Measurements from ENCODE around the gene PDE6C. TPM values are rescaled to one million over a fixed set of nuclear protein-coding genes. Genes with fewer than 3 reads are reported as not detected.
A peak's percentile ranks its signal among the peaks of the same experiment; 100 is the strongest.
"Not testable (repeated sequence)": the region's sequence is repeated elsewhere in the genome, so short reads cannot be mapped to it uniquely, and the experiment has no call there.

Gene PDE6C
- polyA plus RNA-seq, 4 donors = 0.13 to 2.8 (median 0.69) TPM

DNA sequence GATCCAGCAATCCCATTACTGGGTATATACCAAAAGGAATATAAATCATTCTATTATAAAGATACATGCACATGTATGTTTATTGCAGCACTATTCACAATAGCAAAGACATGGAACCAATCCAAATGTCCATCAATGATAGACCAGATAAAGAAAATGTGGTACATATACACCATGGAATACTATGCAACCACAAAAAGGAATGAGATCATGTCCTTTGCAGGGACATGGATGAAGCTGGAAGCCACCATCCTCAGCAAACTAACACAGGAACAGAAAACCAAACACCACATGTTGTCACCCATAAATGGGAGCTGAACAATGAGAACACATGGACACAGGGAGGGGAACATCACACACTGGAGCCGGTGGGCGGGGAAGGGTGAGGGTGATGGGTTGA lies 84.2 kb downstream of the PDE6C start:
- DNase-seq (ENCODE audit: low read depth in 4 of 4, low spot score in 2 of 4) = not testable (repeated sequence)

DNA sequence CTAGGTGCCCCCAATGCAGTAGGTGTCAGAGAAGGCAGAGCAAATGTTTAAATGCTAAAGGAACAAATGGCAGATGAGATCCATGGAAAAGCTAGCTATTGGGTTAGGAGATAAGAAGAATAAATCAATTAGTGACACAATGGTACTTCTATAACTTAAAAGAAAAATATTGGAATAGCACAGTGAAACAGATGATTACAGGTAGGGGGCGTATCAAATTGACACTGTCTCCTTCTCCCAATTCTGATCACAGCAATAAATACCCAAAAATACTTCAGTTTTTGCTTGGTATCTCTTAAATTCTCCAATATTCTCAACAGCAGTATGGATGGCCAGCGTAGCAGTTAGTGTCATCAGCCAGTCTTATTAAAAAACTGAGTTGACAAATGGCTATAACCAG lies 84.9 kb downstream of the PDE6C start:
- no peak for DNase-seq (ENCODE audit: low read depth in 4 of 4, low spot score in 2 of 4)

DNA sequence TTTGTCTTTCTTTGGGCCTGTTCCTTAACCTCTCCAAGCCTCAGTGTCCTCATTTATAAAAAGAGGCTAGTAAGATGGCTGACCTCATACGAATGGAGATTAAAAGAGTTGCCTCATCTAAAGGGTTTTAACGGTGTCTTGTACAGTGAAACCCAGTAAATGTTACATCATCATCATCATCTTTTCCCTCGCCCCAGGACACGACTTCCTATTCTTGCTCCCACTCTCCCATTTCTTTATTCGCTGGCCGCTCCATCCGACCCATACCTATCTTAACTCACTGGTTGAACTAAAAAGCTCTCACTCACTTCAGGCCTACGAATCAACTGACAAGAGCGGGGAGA lies 89.5 kb downstream of the PDE6C start:
- peak in 1 of 4 donors; percentile 21 for DNase-seq (ENCODE audit: low read depth in 4 of 4, low spot score in 2 of 4)

DNA sequence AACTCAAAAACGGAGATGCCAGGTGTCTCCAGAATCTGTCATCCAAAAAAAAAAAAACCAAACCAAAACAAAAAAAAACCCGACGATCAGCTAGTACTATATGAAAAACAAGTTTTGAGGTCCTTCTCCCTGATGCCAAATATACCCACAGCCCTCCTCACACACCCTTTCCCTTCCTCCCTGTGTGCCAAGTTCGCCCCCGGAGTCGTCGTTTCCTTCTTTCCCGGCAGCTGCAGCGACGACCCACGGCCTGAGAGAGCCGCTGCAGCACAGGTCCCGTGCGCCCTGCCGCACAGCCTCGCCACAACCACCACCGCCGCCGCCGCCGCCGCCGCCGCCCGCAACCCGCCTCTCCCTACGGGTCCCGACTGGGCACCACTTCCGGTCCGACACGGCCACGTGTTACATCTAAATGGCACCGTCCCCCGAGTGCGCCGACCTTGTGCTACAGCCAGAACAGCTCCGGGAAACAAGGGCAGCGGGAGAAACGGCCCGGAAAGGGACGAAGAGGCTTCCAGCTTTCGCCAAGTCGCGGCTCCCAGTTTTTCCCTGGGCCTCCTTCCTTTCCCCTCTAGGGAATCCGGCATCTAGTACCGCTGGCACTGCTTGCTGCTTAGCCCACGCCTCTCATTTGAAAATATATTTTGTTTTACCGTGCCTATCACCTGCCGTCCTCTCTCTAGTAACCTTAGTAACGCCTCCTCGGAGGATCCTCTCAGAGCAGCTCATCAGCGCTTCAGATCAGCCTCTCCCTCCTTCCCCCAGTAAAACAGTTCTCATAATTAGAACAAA lies 90.1 kb downstream of the PDE6C start, which contains the start of gene FRA10AC1:
TSS of gene FRA10AC1 (minus strand) at position 383 of the 792 bp plus-strand sequence. CDS start 2,486 bp downstream, outside the sequence.
- peak; percentile 84 to 89 (median 86) for DNase-seq (ENCODE audit: low read depth in 4 of 4, low spot score in 2 of 4)

DNA sequence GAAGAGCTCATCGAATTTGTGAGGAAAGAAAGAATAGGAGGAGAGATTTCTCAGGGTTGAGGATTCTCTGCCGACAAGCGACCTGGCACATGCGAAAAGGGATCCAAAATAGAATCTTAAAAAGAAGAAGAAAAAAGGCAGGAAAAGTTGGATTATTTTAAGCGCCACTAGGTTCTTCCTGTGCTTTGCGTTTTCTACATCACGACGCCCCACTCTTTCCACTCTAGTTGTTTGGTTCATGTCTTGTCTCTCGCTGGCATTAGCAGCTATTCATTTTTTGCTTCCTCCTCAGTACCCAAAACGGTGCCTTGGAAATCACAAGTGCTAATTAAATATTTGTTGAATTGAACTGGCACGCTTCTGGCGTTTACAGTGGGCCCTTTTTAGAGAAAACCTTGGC lies 90.7 kb downstream of the PDE6C start:
- no peak for DNase-seq (ENCODE audit: low read depth in 4 of 4, low spot score in 2 of 4)

DNA sequence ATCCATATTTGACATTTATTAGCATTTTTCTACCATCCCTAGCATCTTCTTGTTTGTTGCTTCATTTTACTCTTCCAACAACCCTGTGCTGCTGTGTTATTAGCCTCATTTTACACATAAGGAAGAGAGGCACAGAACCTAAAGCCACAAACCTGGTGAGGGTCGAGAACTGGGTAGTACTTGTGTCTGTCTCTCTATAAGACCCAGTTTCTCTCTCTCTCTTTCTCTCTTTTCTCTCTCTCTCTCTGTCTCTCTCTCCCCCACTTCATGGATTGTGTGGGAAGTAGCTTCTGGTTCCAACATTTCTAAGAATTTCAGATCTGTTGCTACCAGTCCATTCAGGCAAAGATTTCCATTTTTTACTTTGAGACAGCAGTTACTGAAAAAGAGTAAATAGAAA lies 91.5 kb downstream of the PDE6C start:
- DNase-seq (ENCODE audit: low read depth in 4 of 4, low spot score in 2 of 4) = no peak

DNA sequence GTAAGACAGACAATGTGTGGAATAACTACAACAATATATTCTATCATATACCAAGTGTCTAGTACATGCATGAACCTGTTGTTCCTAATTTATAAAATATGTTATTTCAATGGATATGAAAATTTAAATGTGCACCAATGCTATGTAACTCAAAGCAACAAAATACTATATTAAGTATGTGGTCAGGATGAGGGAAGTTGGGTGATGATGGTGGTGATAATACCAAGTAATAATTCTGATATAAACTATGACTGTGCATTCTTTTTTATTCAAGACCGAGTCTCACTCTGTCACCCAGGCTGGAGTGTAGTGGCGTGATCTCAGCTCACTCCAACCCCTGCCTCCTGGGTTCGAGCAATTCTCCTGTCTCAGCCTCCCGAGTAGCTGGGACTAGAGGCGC lies 92.1 kb downstream of the PDE6C start:
- DNase-seq (ENCODE audit: low read depth in 4 of 4, low spot score in 2 of 4) = no peak

DNA sequence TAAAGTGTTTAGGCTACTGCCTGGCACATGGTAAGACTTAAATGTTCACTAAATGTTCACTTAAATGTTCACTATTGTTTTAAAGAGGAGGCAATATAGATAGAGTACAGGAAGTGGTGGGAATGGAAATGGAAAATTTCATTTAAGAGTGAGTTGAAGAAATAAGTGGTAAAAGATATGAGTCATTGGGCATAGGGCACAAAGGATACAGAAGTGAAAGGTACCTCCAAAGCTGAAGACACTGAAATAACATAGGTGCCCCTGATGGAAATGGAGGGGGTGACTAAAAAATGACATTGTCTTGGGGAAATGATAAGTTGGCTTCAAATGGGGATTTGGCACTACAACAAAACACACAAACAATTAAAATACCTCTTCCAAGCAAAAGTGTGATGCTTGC lies 95.3 kb downstream of the PDE6C start:
- no peak for DNase-seq (ENCODE audit: low read depth in 4 of 4, low spot score in 2 of 4)

DNA sequence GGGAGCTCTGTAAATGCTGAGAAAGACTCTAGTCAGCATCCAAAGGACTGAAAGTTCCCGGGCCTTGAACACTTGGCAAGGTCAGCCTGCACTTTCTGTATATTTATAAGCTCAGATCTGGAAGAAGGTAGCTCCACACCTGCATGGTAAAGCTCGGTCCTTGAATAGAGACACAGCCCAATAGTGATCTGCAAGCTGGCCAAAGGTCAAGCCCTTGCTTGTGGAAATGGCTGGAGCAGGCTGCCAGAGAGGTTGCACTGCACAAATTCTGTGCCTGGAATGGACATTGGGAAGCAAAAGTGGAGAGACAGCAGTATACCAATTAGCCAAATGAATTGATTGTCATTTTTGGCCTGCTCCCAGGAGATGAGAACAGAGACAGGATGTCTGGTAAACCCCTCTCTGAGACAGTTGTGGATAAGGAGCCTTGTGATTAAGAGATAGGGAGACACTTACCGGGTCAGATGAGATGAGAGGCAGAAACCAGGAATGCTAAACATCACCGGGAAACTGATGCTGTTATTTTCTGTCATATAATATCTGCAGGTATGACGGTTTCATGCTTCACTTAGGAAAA lies 98.1 kb downstream of the PDE6C start:
- DNase-seq (ENCODE audit: low read depth in 4 of 4, low spot score in 2 of 4) = no peak

DNA sequence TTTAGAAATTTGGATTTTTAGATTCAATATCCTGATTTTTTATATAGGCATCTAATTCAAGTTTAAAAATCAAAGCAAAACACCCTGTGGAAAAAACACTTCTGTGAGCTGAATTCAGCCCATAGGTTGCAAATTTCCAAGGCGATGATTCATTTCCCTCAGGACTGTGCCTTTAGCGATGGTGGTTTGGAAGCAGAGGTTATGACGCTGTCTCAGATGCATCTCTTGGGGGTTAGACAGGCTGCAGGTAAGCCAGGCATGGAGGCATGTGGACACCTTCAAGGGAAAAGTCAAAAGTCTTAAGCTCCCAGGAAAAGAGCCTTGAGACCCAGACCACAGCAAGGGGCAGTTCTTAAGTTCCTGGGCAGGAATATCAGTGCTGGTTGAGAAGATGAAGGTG lies 99.6 kb downstream of the PDE6C start:
- no peak for DNase-seq (ENCODE audit: low read depth in 4 of 4, low spot score in 2 of 4)

DNA sequence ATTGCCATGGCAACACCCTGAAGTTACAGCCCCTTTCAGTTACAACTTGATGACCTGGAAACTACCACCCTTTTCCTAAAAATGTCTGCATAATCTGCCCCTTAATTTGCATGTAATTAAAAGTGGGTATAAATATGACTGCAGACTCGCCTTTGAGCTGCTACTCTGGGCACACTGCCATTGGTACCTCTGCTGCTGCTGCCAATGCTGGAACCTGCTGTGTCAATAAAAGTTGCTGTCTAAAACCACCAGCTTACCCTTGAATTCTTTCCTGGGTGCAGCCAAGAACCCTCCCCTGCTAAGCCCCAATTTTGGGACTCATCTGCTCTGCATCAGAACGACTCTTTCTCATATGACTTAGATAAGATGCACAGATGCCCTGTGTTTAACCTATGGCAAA lies 100.3 kb downstream of the PDE6C start:
- no peak for DNase-seq (ENCODE audit: low read depth in 4 of 4, low spot score in 2 of 4)

DNA sequence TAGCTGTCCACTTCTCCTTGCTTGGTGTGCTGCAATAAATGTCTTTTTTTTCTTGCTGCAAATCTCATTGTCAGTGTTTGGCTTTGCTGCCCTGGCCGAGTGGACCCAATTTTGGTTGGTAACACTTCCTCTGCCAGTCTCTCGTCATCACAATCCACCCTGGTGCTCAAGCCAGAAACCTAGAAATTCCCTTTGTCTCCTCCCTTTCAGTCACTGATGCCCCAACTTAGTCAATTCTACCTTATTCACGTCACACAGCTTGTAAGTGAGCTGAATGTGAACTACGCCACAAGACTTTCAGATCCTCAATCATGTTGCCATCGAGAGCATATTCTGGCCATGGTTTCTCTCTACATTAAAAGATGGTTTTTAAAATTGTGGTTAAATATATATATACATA lies 103.0 kb downstream of the PDE6C start:
- no peak for DNase-seq (ENCODE audit: low read depth in 4 of 4, low spot score in 2 of 4)

Other genes with a start within 250 kb of the PDE6C start
- 10 to 100 TPM; 28.4 to 33.5 (median 32.9) TPM for gene MYOF, start 130.2 kb upstream of the PDE6C start, polyA plus RNA-seq (ENCODE audit: insufficient read length in 4 of 4)
- gene CEP55, start 115.9 kb upstream of the PDE6C start, polyA plus RNA-seq (ENCODE audit: insufficient read length in 4 of 4) = 10 to 100 TPM; 12.9 to 15.0 (median 14.5) TPM
- gene FFAR4, start 45.9 kb upstream of the PDE6C start, polyA plus RNA-seq (ENCODE audit: insufficient read length in 4 of 4) = under 1 TPM in 1 of 4 donors, not detected in 3; 0.05 TPM
- 10 to 100 TPM in 1 of 4 donors, under 1 TPM in 3; 0.28 to 18.8 (median 0.43) TPM for gene RBP4, start 11.3 kb upstream of the PDE6C start, polyA plus RNA-seq (ENCODE audit: insufficient read length in 4 of 4)
- gene FRA10AC1, start 90.1 kb downstream of the PDE6C start, polyA plus RNA-seq (ENCODE audit: insufficient read length in 4 of 4) = 10 to 100 TPM; 23.7 to 54.0 (median 33.5) TPM
- gene LGI1, start 145.4 kb downstream of the PDE6C start, polyA plus RNA-seq (ENCODE audit: insufficient read length in 4 of 4) = 1 to 10 TPM; 4.9 to 7.0 (median 5.2) TPM